Mammary epithelial cell (primary cell): ENCODE data around the gene GCDH.

ENCODE experiments used
- EZH2 ChIP-seq: IDR thresholded peaks from 2 replicates; pipeline ENCODE4 v1.6.1; 2012; ENCODE audit warnings: low read length, inconsistent platforms, borderline replicate concordance
- TF ChIP-seq, protein P1 (sequence below), 2 donors: IDR thresholded peaks in 1 of 2; conservative IDR thresholded peaks in 1 of 2; 2 replicates each; pipeline ENCODE4 v1.5.1; 2011 to 2012; ENCODE audit warnings: inconsistent platforms in 2 of 2, low read length in 2 of 2, mild to moderate bottlenecking in 2 of 2, control low read depth in 1 of 2, low read depth in 1 of 2; ENCODE audit not compliant: insufficient read depth in 1 of 2; ENCODE audit errors: extremely low read depth in 1 of 2

GRCh38 chr19:12933287-12934072 is 42.5 kb downstream of the GCDH start, which contains the start of gene FARSA:
- TF ChIP-seq, protein P1, sequence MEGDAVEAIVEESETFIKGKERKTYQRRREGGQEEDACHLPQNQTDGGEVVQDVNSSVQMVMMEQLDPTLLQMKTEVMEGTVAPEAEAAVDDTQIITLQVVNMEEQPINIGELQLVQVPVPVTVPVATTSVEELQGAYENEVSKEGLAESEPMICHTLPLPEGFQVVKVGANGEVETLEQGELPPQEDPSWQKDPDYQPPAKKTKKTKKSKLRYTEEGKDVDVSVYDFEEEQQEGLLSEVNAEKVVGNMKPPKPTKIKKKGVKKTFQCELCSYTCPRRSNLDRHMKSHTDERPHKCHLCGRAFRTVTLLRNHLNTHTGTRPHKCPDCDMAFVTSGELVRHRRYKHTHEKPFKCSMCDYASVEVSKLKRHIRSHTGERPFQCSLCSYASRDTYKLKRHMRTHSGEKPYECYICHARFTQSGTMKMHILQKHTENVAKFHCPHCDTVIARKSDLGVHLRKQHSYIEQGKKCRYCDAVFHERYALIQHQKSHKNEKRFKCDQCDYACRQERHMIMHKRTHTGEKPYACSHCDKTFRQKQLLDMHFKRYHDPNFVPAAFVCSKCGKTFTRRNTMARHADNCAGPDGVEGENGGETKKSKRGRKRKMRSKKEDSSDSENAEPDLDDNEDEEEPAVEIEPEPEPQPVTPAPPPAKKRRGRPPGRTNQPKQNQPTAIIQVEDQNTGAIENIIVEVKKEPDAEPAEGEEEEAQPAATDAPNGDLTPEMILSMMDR (conservative IDR thresholded peaks at IDR 0.05 in 1 of 2, IDR thresholded peaks at IDR 0.05 in 1 of 2; ENCODE audit: extremely low read depth in 1 of 2, insufficient read depth in 1 of 2, low read depth in 1 of 2, low read length in 2 of 2), result no peak
- TF ChIP-seq EZH2, result no peak
